Renal cortex interstitium (tissue), 11 donors: ENCODE measurements around the gene MGAT4B. TPM values are rescaled to one million over a fixed set of nuclear protein-coding genes. Genes with fewer than 3 reads are reported as not detected.

Experiments
- DNase-seq, 11 donors: peaks; one replicate each; pipeline ENCODE4 v3.0.0-alpha.2; 2013; ENCODE audit warnings: low read depth in 9 of 11, low spot score in 4 of 11; ENCODE audit errors: extremely low read depth in 1 of 11
- polyA plus RNA-seq, 3 donors: library from polyadenylated mRNA; unstranded; fragments of 120-200 nt; gene quantifications; one replicate each; pipeline ENCODE4 v1.2.1, GENCODE V29; 2013; ENCODE audit not compliant: insufficient read length in 3 of 3

The MGAT4B gene
- polyA plus RNA-seq, 3 donors = 160 to 181 (median 173) TPM

DNA sequence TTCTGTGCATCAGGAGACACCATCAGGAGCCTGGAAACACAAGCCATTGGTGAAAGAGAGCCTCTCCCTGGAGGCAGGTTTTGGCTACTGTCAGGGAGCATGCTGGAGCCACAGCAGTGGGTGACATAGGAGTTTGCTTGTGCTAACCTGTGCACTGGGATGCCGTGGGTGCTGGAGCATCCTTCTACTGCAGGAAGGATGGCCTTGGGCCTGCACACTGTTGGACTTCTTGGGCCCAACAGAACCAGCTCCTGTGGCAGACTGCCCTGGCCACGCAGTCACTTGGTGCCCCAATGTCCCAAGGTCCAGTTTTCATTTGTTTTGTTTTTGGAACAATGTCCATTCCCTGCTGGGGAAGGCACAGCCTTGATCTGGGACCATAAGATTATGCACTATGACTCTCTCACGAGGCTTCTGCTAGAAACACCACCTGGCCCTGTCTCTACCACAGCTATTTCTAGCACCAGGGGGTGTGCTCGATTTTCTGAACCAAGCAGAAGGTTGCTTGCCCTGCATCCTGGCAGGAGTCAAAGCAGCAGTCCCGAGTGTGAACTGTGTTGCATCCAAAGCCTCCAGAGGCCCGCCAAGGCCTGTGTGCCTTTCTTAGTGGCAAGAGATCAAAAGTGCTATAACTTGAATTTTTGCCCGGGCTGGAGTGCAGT is 18.3 kb downstream of the MGAT4B start:
- no peak for DNase-seq

DNA sequence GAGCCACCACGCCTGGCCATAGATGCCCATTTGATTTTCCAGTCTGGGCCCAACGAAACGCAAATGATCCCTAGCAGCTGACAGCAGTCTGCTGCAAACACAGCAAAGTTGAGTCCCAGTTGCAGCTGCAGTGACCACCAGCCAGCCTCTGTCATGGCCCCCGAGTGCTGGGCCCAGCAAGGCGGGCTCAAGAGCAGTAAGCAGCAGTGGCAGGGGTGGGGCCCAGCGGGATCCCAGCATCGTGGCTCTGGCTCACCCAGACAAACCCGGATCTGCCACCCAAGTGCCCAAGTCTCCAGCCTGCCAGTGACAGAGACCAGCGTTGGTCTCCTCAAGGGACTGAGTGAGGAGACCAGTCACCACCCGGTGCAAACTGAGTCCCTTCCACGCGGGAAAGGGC is 19.8 kb downstream of the MGAT4B start:
- no peak for DNase-seq

DNA sequence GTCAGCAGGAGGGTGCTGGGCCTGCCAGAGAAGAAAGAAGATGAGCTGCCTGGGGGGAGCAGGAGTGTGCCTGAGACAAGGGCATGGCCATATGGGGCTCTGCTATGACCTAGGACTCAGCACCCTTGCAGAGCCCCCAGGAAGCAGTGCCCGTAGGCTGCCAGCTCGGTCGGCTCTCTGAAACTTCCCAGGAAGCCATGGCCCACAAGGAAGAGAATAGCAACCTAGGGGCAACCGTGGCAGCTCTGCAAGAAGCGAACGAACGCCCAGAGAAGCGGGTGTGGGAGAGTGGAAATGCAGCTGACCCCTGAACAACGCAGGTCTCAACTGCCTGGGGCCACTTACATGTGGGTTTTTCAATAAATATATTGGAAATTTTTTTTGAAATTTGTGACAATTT is 23.5 kb downstream of the MGAT4B start:
- DNase-seq = no peak

GRCh38 chr5:179781846-179782245 is 24.8 kb downstream of the MGAT4B start:
- DNase-seq = no peak

DNA sequence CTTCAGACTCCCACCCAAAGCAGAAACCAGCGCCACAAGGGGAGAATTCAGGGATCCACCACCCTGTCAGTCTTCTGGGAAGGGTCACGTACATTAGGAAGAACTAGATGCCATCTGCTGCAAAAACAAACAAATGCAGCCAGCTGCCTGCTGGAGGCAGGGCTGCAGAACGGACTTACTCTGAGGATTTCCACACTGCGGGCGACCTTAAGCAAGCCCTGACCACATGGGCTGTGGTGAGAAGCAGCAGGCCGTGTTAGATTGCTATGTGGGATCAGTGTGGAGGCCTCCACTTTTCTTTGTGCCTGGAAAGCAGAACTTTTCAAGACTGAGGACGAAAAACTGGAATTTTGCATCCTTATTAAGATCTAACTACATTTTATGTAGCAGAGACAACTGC is 26.3 kb downstream of the MGAT4B start:
- DNase-seq = no peak

- DNase-seq = no peak
Observed at GRCh38 chr5:179779826-179780225, 26.8 kb downstream of the MGAT4B start.

- no peak for DNase-seq
Observed at GRCh38 chr5:179778591-179778990, 28.1 kb downstream of the MGAT4B start.

DNA sequence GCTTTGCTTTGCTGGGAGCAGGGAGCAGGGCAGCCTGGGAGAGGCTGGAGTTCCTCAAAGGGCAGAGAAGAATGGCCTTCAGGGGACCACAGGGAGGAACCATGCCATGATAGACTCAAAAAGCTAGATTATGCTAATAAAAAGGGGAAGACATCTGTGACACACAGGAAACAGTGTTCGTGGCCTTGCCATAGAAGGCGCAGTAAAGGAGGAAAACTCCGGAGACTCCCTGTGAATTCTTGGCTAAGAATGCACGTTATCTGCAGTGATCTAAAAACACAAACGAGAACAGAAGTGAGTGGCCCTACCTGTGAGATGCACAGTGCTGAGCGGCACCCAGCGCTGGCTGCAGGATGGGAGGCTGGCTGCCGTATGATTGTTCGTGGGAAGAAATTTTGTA is 28.8 kb downstream of the MGAT4B start:
- DNase-seq = no peak

GRCh38 chr5:179777456-179777855 is 29.2 kb downstream of the MGAT4B start:
- no peak for DNase-seq

DNA sequence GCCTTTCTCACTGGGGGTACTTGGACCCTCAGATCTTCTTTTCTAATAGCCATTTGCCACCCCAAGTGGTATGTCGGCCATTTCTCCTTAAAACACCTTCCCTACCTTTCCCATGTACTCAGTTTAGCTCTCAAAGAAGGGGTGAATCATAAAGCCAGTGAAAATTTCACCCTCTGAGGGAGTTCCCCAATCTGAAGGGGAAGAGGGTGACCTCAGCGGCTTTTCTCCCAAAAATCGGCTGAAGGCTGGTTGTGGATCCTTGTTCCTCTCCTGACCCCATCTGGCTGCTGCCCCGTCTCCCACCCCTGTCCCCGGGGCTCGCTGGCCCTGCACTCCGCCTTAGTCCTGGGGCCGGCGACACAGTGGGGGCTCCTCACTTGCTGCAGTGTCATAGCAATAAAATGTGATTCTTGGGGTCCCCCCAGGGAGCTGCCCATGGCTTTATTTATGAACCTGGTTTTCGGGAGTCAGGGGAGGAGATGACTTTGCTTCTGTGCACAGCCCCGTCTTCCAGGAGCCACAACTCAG is 30.2 kb downstream of the MGAT4B start:
- DNase-seq = no peak

DNA sequence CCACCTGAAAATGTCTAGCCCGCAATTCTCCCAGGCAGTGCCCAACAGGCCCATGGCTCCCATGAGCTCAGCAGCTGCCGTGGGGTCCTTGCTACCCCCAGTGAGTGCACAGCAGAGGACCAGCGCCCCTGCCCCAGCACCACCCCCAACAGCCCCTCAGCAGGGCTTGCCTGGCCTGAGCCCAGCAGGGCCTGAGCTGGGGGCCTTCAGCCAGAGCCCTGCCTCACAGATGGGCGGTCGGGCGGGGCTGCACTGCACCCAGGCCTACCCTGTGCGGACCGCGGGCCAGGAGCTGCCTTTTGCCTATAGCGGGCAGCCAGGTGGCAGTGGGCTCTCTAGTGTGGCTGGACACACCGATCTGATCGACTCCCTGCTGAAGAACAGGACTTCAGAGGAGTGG is 32.2 kb downstream of the MGAT4B start:
- DNase-seq = no peak

- DNase-seq = no peak
Observed at GRCh38 chr5:179773686-179774040, 33.0 kb downstream of the MGAT4B start.

GRCh38 chr5:179772351-179772750 is 34.3 kb downstream of the MGAT4B start:
- DNase-seq = no peak

GRCh38 chr5:179771311-179771895 is 35.3 kb downstream of the MGAT4B start:
- no peak for DNase-seq

GRCh38 chr5:179769796-179770195 is 36.9 kb downstream of the MGAT4B start:
- DNase-seq = no peak

GRCh38 chr5:179769271-179769670 is 37.4 kb downstream of the MGAT4B start:
- DNase-seq = no peak

DNA sequence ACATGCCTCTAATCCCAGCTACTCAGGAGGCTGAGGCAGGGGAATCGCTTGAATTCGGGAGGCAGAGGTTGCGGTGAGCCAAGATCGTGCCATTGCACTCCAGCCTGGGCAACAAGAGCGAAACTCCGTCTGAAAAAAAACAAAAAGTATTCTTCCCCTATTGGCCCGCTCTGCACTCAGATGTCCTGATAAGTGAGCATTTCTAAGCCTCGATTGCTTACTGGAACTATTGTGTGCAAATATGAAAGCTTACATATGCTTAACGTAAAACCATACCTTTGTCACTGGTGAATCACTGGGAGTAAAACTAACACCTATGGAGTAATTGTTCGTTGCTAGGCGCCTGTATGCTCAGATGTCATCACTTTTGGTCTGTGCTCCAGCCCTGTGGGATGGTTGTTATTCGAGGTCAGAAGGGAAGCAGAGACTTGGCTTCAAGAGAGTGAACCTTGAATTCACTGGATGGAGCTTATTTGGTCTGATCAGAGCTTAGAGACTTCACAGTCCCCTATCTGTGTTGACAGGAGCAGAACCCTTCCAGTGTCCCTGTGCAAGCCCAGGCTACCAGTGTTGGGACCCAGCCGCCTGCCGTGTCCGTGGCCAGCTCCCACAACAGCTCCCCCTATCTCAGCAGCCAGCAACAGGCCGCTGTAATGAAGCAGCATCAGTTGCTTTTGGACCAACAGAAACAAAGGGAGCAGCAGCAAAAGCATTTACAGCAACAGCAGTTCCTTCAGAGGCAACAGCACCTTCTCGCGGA is 38.2 kb downstream of the MGAT4B start:
- DNase-seq = no peak

- no peak for DNase-seq
Observed at GRCh38 chr5:179767496-179768100, 39.1 kb downstream of the MGAT4B start.

DNA sequence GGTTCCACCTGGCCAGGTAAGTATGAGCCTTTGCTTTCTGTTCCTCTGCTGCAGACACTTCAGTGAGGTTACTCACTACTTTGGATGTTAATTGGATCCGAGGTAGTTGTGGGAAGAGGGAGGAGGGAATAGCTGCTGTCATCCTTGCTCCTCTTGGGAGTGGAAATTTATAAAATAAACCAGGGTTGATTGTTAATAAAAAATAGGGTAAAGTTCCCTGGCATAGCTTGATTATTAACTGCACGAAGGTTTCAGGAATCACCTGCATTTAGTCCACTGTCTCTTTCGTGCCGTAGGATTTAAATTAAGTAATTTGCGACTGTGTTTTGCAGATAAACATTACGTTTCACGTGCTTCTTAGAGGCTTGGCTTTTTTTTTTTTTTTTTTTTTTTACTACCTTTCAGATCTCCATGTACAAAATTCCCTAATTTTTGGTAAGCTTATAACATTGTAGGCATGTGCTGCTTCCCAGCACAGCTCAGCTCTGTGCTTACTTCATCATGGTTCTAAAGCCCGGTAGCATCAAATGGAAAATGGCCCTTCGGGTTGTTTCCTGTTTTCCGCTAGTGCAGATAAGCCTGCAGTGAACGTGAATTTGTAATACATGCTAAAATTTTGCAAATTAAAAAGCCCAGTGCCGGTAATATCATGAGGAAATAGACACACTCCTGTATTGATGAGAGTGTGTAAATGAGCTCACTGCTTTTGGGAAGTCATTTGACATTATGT is 39.8 kb downstream of the MGAT4B start:
- DNase-seq = no peak
